ENCODE measurements around the gene B3GALT4.
"Not testable (repeated sequence)": the region's sequence is repeated elsewhere in the genome, so short reads cannot be mapped to it uniquely, and the experiment has no call there.

B3GALT4 gene, protein sequence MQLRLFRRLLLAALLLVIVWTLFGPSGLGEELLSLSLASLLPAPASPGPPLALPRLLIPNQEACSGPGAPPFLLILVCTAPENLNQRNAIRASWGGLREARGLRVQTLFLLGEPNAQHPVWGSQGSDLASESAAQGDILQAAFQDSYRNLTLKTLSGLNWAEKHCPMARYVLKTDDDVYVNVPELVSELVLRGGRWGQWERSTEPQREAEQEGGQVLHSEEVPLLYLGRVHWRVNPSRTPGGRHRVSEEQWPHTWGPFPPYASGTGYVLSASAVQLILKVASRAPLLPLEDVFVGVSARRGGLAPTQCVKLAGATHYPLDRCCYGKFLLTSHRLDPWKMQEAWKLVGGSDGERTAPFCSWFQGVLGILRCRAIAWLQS

DNA sequence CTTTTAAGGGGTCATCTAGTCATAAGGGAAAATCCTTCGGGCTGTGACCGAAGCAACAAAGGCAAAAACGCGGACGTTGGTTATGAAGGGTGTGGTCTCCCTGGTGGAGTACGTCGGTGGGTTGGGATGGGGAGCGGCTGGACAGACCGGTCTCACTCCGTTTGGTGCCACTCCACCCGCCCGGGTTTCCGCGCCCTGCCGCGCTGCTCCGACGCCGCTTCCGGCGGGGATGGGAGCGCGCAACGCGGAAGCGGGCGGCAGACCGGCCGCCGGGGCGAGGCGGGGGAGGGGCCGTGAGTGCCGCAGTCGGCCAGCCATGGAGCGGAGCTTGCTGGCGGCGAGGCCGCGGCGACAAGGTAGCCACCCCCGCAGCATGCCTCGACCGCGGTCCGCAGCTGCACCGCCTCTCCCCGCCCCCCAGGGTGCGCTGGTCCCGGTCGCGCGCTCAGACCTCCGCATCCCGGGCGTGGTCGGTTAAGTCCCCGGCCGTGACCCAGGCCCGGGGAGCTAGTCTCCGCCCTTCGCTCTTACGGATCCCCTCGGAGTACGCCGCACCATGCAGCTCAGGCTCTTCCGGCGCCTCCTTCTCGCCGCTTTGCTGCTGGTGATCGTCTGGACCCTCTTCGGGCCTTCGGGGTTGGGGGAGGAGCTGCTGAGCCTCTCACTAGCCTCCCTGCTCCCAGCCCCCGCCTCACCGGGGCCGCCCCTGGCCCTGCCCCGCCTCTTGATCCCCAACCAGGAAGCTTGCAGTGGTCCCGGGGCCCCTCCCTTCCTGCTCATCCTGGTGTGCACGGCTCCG, at the start of gene B3GALT4:
Gene B3GALT4 (plus strand): TSS at position 260 of the 799 bp plus-strand sequence. CDS start 297 bp downstream, at position 557.
- DNase-seq (ENCODE audit: low read depth), result no peak

DNA sequence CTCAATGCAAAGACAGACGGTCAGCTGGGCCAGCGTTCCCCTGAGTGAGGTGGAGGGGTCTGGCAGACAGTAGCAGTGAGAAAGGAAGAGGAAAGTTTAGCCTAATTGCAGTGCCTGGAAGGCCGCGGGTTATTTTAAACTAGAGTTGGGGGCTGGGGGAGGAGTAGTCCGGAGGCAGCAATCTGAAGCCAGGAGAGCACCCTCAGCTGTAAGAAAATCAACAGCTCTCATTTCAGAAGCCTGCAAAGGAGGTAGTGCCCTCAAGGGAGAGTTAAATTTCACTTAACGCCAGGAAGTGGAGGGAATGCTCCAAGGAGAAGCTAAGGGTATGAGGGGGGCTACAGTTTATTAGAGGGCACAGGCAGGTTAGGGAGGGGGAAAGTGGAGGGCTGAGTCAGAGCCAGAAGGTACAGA, 41.7 kb upstream of the B3GALT4 start:
- no peak for DNase-seq (ENCODE audit: low read depth)

DNA sequence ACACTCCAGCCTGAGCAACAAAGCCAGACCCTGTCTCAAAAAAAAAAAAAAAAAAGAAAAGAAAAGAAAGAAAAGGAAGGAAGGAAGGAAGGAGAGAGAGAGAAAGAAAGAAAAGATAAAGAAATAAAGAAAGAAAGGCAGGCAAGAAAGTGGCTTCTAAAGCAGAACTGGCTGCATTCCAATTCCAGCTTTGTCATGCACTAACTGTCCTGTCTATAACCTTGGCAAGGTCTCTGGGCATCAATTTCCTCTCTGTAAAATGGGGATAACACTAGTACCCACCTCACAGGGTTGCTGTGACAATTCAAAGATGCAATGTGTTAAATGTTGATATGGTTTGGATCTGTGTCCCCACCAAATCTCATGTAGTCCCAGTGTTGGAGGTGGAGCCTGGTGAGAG, 40.6 kb upstream of the B3GALT4 start:
- no peak for DNase-seq (ENCODE audit: low read depth)

DNA sequence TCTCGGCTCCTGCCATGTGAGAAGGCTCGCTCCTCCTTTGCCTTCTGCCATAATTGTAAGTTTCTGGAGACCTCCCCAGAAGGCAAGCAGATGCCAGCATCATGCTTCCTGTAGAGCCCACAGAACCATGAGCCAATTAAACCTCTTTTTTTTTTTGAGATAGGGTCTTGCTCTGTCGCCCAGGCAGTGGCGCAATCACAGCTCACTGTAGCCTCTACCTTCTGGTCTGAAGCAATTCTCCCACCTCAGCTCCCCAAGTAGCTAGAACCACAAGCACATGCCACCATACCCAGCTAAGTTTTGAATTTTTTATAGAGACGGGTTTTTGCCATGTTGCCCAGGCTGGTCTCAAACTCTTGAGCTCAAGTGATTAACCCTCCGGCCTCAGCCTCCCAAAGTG, 40.1 kb upstream of the B3GALT4 start:
- no peak for DNase-seq (ENCODE audit: low read depth)

DNA sequence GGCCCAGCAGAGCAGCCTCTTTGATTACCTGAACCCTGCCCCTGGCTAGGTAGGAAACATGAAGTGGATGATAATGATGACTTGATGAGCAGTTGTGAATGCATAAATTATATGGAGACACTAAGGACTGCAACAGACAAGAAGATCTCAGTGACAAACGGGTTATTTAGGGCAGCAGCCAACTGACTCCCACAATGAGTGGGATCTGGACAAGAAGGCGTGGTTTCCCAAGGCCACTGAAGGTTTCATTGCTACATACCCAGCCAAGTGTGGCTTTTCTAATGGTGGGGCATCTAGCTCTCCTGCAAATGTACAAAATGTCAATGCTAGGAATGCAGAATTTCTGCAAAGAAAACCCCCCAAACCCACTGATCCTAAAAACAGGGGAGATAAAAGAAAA, 39.2 kb upstream of the B3GALT4 start:
- no peak for DNase-seq (ENCODE audit: low read depth)

DNA sequence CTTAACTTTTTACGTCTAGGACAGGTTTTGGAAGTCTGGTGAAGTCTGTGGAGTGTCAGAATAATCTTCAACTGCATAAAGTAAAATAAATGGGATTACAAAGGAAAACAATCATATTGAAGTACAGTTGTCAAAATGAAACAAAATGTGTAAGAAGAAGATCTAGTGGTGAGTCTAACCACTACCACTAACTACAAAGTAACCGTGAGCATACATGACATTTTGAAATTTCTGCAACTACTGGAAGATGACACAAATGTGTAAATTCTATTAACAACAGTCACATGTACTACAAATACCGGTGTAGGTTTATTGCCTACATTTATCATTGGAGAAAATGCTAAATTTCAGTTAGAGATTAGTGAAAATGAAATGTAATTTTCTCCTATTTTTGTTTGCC, 35.0 kb upstream of the B3GALT4 start:
- DNase-seq (ENCODE audit: low read depth), result no peak

DNA sequence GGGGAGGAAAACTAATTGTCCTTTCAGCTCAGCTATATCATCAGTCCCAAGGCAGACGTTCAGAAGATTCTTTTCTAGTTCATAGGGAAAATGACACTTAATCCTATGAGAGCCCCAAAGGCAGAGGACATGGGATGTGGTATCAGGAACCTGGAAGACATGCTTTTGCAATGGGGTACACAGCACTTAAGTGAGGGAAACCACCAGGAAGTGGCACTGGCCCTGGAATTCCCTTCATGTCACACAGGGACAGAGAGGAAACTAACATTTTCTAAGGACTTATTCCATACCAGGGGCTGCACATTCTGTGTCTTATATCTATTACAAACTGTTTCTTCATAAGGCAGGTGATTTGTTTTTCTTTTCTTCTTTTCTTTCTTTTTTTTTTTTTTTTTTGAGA, 33.4 kb upstream of the B3GALT4 start:
- no peak for DNase-seq (ENCODE audit: low read depth)

DNA sequence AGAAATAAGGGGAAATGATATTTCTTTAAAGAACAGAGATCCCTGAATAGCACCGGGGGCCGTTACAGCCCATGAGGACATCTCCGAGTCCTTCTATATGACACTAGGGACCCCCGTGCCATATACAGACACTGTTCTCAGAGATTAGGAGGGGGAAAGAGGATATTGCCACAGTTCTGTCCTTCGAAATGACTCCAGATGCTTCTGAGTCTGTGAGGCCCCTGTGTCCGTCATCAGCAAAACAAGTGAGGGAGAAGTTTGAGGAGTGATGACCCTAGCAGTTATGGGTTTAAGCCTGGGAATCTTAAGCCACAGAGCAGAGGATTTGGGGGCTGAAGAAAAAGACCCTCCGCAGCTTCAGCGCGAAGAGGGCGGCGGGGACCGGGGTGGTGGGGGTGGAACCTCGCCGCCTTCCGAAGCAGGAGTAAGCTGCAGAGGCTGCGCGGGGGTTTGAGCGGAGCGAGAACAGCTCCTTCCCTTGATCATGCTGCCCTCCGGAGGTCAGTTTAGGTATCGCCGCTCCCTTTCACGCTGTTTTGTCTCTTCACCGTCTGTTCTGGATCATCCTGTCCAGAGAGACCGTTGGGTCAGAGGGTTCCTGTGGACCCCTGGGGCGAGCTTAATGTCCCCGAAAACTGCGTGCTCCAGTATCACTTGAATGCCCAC, 28.8 kb upstream of the B3GALT4 start:
- peak; percentile 72 for DNase-seq (ENCODE audit: low read depth)

DNA sequence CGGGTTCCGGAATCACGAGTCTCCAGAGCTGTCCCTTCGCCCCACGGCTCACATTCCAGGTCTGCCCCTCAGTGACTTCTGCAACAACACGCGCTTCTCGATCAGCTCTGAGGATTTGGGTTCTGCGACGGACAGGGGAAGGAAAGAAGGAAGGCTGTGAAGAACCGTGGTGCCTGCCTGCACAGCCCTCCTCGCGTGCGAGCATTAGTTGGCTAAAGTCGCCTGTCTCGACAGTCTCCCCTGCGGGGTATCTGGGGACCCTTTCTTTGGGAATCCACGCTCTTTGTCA, 28.3 kb upstream of the B3GALT4 start:
- DNase-seq (ENCODE audit: low read depth), result no peak

DNA sequence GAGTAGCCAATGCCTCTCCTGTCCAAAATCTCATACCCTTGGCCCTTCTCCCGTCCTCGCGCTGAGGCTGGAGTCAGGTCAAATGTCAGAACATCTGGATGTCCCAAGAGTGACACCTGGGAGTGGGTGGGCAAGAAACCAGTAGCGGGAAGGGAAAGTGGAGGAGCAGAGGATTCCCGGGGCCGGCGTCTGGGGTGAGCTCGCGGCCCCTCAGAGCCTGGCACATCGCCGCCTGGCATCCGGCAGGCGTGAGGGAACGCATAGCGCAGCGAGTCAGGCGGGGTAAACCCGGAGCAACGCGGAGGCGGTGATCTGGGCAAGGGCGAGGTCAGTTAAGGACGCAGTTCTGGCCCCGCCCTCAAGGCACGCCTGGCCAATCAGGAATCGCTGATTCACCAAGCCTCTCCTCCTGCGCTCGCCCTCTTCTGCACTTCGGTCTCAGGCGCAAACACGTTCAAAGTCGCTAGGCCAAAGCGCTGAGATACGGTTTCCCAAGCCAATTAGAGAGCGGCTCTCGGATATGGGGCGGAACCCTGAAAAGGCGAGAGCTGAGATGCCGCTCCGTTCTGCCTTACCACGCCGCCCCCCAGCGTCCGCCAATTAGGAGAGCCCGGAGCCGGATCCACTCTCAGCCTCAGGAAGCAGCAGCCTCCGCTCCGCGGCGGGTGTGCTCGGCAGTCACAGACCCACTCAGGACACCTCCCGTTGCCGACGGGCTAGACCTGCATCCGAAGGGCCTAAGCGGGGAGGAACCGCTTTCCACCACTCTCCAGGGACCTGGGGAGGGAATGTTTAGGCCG, 27.8 kb upstream of the B3GALT4 start:
- DNase-seq (ENCODE audit: low read depth), result peak; percentile 99

DNA sequence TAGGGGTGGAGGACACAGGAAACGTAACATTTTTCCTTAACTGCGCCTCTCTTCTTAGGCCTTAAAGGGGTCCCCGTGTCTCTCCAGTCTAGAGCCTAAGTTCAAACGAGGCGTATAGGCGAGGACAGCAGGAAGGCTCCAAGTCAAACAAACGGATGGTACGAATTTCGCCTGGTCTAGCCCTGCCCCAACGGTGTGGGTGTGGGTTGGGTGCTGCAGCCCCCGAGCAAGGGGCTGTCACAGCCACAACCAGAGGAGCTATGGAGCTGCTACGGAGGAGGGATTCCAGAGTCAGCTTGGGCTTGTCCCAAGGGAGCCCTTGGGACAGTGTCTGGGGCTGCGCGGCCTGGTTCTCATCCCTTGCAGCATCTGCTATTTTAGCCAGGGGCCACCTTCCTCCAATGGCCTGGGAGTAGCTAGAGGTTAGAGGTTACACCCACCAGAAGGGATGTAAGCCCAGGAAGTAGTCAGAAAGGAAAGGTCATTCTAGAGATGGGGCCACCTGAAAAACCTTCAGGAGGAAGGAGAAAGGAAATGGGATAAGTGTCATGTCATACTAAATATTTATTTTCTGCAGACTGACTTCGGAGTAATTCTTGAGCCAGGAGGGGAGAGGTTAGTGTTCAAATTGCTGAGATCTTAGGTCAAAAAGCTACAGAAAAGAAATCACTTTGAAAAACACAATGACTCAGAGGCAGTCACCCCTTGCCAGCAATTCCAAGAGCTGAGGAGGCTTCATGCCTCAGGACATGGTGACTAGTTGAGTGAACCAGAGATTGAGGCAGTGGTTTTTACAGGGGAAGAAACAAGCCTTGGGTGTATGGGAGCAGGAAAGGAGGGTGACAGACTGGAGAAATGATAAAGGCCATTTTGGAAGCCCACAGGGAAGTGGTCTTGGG, 26.9 kb upstream of the B3GALT4 start:
- DNase-seq (ENCODE audit: low read depth), result peak; percentile 86

DNA sequence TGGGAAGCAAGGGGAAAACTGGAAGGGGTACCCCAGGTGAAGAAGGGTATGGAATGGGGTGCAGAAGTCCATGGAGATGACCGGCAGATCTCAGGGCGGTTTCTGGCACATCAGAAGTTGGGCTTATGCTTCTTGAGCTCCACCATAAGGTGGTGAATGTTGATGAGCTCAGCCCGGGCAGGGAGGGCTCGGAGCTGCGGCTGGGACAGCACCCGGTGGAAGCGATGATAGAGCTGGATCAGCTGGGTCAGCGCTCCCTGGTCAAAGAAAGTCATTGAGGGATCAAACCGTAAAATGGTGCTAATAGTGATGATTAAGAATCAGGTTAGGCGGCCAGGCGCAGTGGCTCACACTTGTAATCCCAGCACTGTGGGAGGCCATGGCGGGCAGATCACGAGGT, 26.2 kb upstream of the B3GALT4 start:
- no peak for DNase-seq (ENCODE audit: low read depth)

DNA sequence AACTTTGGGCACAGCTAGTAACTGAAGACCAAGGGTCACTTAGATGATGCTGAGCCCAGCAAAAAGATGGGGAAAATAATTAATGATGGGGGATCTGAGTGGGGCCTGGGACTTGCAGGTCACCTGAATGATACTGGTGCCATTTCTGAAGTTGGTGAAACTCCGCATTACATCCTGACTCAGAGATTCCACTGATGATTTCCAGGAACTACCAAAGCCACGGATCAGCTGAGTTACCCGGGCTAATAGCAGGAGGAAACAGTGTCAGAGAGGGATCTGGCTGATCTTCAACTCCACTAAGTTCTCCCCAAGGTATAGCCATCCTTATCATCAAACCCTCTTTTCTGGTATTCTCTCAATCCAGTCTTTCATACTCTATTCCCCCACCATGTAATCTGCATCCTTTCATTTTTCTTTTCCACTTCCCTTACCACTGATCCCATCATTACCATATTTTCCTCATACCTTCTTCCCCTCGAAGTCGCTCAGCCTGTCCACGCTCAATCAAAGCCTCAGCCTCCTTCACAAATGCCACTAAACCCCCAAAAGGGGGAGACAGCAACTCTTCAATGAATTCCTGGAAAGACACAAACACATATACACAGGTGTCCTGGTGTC, 25.4 kb upstream of the B3GALT4 start:
- no peak for DNase-seq (ENCODE audit: low read depth)

DNA sequence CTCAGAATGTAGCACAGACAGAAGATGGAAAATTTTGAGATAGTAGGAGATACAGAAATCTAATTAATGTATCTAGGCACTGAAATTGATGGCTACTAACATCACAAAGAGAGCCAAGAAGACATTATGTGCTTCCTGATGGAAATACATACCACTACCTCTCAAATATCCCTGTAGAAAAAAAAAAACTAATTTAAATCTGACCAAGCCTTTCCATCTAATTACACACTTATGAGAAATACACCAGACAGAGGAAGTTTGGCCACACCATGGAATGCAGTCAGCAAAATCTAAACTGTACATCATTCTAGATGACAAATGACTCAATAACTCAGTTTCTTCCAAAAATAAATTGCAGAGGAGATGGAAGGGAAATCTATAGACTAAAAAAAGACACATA, 24.2 kb upstream of the B3GALT4 start:
- no peak for DNase-seq (ENCODE audit: low read depth)

DNA sequence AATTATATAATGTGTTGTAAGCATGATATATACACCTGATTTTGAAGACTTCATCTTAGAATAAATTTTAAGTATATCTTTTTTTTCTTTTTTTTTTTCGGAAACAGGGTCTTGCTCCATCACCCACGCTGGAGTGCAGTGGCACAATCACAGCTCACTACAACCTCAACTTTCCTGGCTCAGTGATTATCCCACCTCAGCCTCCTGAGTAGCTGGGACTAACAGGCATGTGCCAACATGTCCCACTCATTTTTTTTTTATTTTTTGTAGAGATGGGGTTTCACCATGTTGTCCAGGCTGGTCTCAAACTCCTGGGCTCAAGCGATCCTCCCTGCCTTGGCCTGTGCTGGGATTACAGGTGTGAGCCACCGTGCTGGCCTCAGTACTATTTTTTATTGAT, 22.3 kb upstream of the B3GALT4 start:
- DNase-seq (ENCODE audit: low read depth), result no peak

DNA sequence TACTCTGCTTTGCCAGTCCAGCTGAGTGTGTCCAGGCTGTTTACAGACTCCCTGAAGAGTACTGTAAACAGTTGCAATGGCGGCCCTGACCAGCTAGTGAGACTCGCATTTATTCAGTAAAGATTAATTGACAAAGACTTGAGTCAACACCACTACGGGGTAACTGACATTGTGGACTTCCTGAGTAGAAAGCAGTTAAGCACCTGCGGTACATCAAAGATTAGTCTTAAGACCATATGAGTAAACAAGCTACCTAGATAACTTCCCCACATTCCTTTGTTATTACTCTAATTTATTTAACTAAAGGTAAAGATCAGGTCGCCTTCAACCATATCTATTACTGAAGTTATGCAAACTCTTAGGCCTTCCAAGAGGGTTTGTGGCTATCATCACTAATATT, 17.9 kb upstream of the B3GALT4 start:
- DNase-seq (ENCODE audit: low read depth), result no peak

DNA sequence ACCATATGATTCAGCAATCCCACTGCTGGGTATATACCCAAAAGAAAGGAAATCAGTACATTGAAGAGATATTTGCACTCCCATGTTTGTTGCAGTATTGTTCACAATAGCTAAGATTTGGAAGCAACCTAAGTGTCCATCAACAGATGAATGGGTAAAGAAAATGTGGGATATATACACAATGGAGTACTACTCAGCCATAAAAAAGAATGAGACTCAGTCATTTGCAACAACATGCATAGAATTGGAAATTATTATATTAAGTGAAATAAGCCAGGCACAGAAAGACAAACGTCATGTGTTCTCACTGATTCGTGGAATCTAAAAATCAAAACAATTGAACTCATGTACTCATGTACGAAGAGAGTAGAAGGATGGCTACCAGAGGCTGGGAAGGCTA, 14.4 kb upstream of the B3GALT4 start:
- DNase-seq (ENCODE audit: low read depth), result not testable (repeated sequence)

DNA sequence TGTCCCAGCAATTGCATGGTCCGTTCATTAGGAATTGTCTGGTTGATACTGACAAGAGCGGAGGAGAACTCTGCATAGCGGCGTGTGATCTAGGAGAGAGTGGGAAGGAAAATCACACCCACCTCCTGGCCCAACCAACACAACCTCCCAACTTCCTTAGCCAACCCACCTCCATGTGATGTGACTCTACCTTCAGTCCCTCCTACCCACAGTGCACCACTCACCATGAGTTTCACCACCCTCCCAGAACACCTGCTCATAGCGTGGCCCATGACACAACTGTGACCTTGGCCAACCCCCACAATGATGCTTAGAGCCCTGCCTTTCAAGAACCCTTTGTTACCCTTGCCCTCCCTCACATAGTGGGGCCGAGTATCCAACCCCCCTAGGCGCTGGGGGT, 12.9 kb upstream of the B3GALT4 start:
- DNase-seq (ENCODE audit: low read depth), result no peak

DNA sequence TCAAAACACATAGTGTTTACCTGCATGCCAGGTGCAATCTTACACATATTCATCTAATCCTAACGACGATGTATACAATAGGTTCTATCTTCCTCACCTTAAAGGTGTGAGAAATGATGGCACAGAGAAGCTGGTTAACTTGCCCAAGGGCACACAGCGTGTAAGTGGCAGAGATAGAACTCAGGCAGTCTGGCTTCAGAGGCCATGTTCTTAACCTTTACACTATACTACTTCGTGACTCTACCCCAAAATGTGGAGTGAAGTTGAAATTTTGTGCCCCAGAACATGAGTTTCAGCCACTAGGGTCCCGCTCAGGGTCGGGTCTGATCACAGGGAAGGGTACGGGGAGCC, 5.8 kb upstream of the B3GALT4 start:
- no peak for DNase-seq (ENCODE audit: low read depth)

DNA sequence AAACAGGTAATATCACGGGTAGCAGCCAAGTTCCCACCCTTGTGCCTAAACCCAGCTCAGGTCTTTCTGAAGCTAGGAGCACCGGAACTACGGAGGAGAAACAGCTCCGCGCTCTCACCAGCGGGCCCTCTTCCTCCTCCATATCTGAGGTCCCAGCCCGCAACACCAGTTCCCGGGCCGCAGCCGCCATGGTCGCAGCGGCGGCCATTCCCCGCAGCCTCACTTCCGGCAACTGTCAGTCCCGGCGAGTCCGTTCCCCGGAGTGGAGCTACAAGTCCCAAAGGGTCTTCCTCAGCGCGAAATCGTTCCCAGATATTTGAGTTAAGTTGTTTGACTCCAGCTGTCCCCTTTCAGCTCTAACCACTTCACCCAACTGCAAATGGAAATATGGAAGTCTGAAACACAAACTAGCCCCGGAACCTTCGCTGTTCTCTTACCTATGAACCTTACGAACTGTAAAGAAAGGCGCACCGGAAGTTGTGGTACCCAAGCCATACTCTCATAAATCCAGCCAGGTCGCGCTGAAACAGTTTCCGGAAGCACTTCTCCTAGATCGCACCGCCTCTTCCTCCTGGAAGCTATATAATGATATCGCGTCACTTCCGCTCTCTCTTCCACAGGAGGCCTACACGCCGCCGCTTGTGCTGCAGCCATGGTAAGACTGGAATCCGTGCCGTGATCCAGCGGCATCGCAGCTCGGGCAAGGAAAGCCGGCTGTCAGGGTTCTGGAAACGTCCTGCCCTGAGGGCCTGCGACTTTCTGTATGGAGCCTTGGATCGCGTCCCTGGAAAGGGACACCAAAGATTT, 5.3 kb upstream of the B3GALT4 start, which contains the start of the genes RPS18 and VPS52:
Gene RPS18 (plus strand): TSS at position 608 of the 807 bp plus-strand sequence. CDS start 45 bp downstream, at position 653.
Gene VPS52 (minus strand): TSS at position 409 of the 807 bp plus-strand sequence. CDS start 201 bp downstream, at position 208.
- peak; percentile 98 for DNase-seq (ENCODE audit: low read depth)
